Stimulated activated CD4-positive, alpha-beta T cell treated with anti-CD3 and anti-CD28 coated beads, Interleukin-1b, Interleukin-23, amount 100 ng/mL, for 4 hours (primary cell): ENCODE data around the gene FLAD1.
A peak's percentile ranks its signal among the peaks of the same experiment; 100 is the strongest.

Experiments
- DNase-seq, 2 donors: peaks; one replicate each; pipeline ENCODE4 v3.0.0-alpha.2; 2020; ENCODE audit warnings: low read depth in 2 of 2

Gene FLAD1

GRCh38 chr1:154951901-154952657, 31.1 kb upstream of the FLAD1 start:
- DNase-seq: peak in 1 of 2 donors; percentile 52

DNA sequence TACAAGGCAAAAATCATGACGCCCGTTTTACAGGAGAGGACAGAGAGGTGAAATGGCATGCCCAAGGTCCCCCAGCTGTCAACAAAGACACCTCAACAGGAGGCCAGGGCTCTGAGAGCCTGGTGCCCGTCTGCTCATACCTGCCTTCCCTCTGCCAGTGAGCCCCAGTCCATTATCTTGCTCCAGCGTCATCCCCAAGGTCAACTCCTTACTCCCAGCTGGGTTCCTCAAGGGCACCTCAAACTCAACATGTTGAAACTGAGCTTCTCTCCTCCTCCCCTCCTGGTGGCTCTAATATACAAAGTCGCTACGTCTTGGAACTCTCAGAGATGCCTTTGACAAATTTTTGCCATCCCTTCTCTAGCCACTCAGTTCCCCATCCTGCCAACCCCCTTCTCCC, 30.5 kb upstream of the FLAD1 start:
- no peak for DNase-seq

GRCh38 chr1:154953611-154954038, 29.5 kb upstream of the FLAD1 start:
- no peak for DNase-seq

DNA sequence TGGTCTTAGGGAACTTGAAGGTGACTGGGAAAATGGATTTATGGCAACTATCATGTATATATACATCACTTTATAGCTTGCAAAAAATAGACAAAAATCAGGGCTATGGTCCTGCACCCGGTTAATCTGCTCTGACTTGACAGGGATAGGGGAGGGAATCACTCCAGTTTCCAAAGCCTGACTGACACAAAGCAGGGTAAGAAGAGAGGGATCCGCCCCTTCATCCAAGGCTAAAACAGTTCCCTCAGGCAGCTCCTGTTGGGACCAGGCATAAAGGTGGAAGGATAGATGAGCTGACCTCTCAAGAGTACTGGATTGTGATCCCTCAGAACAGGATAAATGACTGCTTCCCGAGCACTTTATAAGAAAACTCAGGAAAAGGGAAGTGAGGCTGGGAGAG, 28.6 kb upstream of the FLAD1 start:
- DNase-seq: no peak

GRCh38 chr1:154955039-154955717, 28.0 kb upstream of the FLAD1 start:
- DNase-seq: peak; percentile 26 to 51

- DNase-seq: peak; percentile 42 to 69
Measured at GRCh38 chr1:154955718-154956543, 27.2 kb upstream of the FLAD1 start, which contains the start of gene PBXIP1. Gene PBXIP1 (minus strand): TSS chr1:154956099. CDS start chr1:154953721, 2,378 bp downstream.

DNA sequence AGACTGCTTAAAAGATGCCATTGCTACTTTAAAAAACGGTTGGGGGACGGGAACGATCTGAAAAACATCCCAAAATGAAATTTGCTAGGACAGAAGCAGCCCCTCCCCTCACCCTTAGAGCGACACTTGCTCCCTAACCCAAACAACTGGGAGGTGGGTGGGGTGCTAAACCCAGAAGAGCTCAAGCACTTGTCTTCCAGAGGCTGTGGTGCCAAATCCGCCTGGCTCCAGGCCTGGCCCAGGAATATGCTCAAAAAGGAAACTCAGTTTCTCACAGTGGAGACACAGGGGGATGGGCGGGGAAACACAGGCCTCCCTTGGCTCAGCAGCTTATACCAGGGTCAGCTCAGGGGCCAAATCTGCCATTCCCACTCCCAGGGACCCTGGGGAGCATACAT, 26.6 kb upstream of the FLAD1 start:
- no peak for DNase-seq

GRCh38 chr1:154957091-154957657, 26.0 kb upstream of the FLAD1 start:
- DNase-seq: no peak

GRCh38 chr1:154958036-154958435, 25.1 kb upstream of the FLAD1 start:
- no peak for DNase-seq

DNA sequence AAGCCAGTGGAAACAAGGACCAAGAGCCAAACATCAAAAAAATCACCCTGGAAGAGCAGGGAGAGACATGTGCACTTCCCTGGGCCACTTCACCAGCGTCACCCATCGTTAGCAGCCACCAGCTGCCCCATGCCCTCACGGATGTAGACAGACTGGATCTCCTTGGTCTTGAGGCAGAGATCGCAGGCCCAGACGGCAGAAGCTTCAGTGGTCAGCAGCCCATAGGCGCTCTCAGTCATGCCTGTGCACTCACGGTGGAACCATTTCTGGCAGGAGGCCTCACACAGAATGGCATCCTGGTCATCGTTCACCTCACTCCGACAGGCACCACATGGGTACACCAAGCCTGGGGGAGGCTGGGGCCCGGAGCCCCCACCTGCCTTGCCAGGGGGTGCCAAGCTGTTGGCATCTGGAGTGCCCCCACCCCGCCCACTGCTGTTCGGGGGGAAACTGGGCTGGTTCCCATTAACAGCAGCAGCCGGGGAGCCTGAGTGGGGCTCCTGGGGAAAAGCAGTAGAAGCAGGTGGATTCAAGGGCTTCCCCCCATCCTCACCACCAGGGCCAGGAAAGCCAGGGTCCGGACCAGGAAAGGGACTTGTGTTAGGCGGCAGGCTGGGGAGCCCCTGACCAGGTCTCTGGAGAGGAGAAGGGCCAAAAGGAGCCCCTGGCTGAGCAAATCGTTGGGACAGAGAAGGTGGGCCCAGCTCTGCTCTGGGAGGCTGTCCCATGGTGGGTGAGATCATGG, 24.3 kb upstream of the FLAD1 start:
- no peak for DNase-seq

GRCh38 chr1:154959426-154959780, 23.7 kb upstream of the FLAD1 start:
- DNase-seq: no peak

DNA sequence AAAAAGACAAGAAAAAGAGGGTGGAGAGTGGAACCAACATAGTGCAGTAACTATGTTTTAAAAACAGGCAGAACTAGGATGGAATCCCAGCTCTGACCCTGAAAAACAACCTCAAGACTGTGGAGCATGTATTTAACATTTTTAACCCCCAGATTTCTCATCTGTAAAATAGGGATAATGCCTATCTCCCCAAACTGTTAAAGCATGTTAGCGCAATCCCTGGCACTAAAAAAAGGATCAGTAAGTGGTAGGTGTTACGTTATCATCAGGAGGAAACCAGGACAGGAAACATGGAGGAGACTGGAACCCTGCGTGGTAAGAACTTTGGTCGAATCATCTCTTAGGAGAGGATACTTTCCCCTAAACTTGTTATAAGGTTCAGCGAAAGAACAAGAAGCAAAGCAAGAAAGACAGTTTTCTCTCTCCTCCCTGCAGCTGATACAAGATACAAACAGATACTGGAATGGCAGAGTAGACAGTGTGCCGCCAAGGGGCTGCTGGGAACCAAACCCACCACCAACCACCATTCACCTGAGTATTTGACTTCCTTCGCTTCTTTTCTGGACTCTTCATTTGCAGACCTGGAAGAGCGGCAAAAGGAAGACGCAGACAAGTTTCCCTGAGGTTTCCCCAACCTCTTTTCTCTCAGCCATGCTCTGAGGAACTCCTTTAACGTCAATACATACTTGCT, 22.6 kb upstream of the FLAD1 start:
- no peak for DNase-seq

GRCh38 chr1:154961207-154962155, 21.7 kb upstream of the FLAD1 start, which contains the start of gene PYGO2:
Gene PYGO2 (minus strand): TSS chr1:154961782. CDS start chr1:154961576, 206 bp downstream.
- DNase-seq: peak; percentile 66 to 81

DNA sequence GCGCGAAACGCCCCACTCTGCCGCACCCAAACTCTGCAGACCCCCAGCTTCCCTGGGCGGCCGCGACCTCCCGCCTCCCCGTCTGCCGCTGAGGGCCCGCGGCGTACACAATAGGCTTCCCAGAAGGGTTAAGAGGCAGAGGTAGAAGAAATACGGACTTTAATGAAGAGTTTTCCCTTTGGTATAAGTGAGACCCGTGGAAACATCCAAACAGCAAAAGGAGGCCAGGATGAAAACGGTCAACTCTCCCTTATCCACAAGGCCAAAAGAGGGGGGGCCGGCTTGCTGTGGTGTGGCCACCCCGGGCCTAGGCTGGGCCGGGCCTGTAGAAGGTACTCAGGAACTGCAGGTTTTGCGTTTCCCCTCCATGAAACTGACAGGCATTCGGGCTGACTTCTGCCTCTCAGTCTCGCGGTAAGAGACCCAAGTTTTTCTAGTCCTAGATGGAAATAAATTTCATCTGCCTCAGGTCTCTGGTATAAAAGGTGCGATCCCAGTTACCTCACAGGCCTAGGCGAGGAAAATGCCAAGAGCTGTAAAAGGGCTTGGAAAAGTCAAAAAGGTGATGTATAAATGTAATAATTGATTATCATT, 20.9 kb upstream of the FLAD1 start:
- DNase-seq: no peak

GRCh38 chr1:154962795-154963330, 20.3 kb upstream of the FLAD1 start:
- DNase-seq: no peak

DNA sequence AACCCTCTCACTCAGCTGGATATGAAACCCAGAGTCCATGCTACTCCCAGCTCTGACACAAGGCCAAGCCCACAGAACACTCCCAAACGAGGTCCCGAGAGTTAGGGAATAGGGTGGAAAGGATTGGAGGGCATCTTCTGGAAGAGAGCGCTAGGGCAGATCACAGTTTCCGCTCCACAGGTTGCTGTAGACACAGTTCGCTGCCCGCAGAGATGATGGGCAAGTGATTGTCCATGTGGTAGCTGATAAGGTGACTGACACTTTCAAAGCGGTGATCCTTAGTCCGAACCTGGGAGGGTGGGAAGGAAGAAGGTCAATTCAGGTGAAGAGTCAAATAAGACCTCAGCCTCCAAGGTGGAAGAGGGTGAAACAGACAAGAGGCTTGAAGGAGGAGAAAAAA, 19.5 kb upstream of the FLAD1 start:
- no peak for DNase-seq

DNA sequence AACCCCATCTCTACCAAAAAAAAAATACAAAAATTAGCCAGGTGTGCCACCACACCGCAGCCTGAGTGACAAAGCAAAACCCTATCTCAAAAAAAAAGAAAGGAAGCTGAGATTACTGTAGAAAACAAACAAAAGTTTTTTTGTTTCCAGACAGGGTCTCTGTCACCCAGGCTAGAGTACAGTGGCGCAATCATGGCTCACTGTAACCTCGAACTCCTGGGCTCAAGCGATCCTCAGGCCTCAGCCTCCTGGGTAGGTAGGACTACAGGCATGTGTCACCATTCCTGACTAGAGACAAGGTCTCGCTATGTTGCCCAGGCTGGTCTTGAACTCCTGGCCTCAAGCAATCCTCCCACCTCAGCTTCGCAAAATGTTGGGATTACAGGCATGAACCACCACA, 18.8 kb upstream of the FLAD1 start:
- no peak for DNase-seq

GRCh38 chr1:154966111-154966510, 17.0 kb upstream of the FLAD1 start:
- DNase-seq: no peak
